CD14-positive monocyte (primary cell): ENCODE measurements around the gene PCDH7. TPM values are rescaled to one million over a fixed set of nuclear protein-coding genes. Genes with fewer than 3 reads are reported as not detected.

ENCODE experiments used
- DNase-seq, 3 donors: peaks; one replicate each; pipeline ENCODE4 v3.0.0-alpha.2; 2011 to 2022
- H2AFZ ChIP-seq: 2 replicates; pipeline ENCODE4 v1.6.0; 2012; ENCODE audit warnings: mild to moderate bottlenecking, low read depth, low read length, inconsistent platforms; ENCODE audit not compliant: insufficient read depth, poor library complexity, severe bottlenecking
- H3K27ac ChIP-seq, 2 donors: 1 replicate in 1 of 2; 2 replicates in 1 of 2; pipeline ENCODE4 v1.5.1; 2012 to 2013; ENCODE audit warnings: low read length in 2 of 2, control low read depth in 1 of 2, inconsistent platforms in 1 of 2, low read depth in 1 of 2, mild to moderate bottlenecking in 1 of 2
- H3K27me3 ChIP-seq, 2 donors: one replicate each; pipeline versions ENCODE4 v1.6.0 to v1.6.1; 2011 to 2013; ENCODE audit warnings: low read length in 2 of 2; ENCODE audit not compliant: control insufficient read depth in 2 of 2, insufficient read depth in 2 of 2
- H3K36me3 ChIP-seq, 2 donors: replicated peaks in 1 of 2; 1 replicate in 1 of 2; 2 replicates in 1 of 2; pipeline versions ENCODE4 v1.5.1 to v1.6.1; 2012 to 2013; ENCODE audit warnings: low read length in 2 of 2, control low read depth in 1 of 2, inconsistent platforms in 1 of 2, mild to moderate bottlenecking in 1 of 2; ENCODE audit not compliant: insufficient read depth in 2 of 2, control insufficient read depth in 1 of 2
- H3K4me1 ChIP-seq, 2 donors: 1 replicate in 1 of 2; 2 replicates in 1 of 2; pipeline versions ENCODE4 v1.5.1 to v1.6.1; 2012 to 2013; ENCODE audit warnings: low read length in 2 of 2, control low read depth in 1 of 2, inconsistent platforms in 1 of 2, mild to moderate bottlenecking in 1 of 2, moderate library complexity in 1 of 2; ENCODE audit not compliant: insufficient read depth in 2 of 2, control insufficient read depth in 1 of 2
- H3K4me2 ChIP-seq: replicated peaks from 2 replicates; pipeline ENCODE3; 2012; ENCODE audit warnings: low read length, moderate library complexity, mild to moderate bottlenecking; ENCODE audit not compliant: poor library complexity, severe bottlenecking; ENCODE audit errors: extremely low read depth
- H3K4me3 ChIP-seq, 3 experiments: fragments of 200-600 bp in 1 of 3; sonication (generic) in 1 of 3; replicated peaks in 1 of 3; 1 replicate in 2 of 3; 2 replicates in 1 of 3; pipeline ENCODE4 v1.5.1; 2011 to 2013; ENCODE audit warnings: low read length in 3 of 3, mild to moderate bottlenecking in 3 of 3, control low read depth in 2 of 3, low read depth in 2 of 3, inconsistent platforms in 1 of 3, moderate library complexity in 1 of 3
- H3K79me2 ChIP-seq: 2 replicates; pipeline ENCODE4 v1.6.0; 2012; ENCODE audit warnings: mild to moderate bottlenecking, control low read depth, inconsistent platforms, low read length, moderate library complexity; ENCODE audit not compliant: insufficient read depth
- H3K9ac ChIP-seq: 2 replicates; pipeline ENCODE4 v1.6.0; 2017; ENCODE audit warnings: low read length, mild to moderate bottlenecking; ENCODE audit not compliant: insufficient read depth, poor library complexity, severe bottlenecking
- H3K9me3 ChIP-seq, 2 donors: replicated peaks in 1 of 2; 1 replicate in 1 of 2; 2 replicates in 1 of 2; pipeline versions ENCODE4 v1.5.1 to v1.6.1; 2012 to 2013; ENCODE audit warnings: low read length in 2 of 2, control low read depth in 1 of 2; ENCODE audit not compliant: control insufficient read depth in 1 of 2, insufficient read depth in 1 of 2
- H4K20me1 ChIP-seq: 2 replicates; pipeline ENCODE4 v1.6.0; 2012; ENCODE audit warnings: mild to moderate bottlenecking, low read length, control low read depth, moderate library complexity; ENCODE audit not compliant: insufficient read depth
- H3K27ac Mint-ChIP-seq, 7 donors: one replicate each; pipeline ENCODE4 v1.8.0; 2020; ENCODE audit warnings: mild to moderate bottlenecking in 7 of 7, mixed read lengths in 7 of 7, moderate library complexity in 6 of 7, inconsistent platforms in 2 of 7
- H3K27me3 Mint-ChIP-seq, 3 donors: one replicate each; pipeline ENCODE4 v1.8.0; 2021 to 2022; ENCODE audit warnings: low read depth in 3 of 3, mild to moderate bottlenecking in 3 of 3, mixed read lengths in 3 of 3, moderate library complexity in 3 of 3, inconsistent platforms in 1 of 3
- H3K36me3 Mint-ChIP-seq, 2 donors: one replicate each; pipeline ENCODE4 v1.8.0; 2020; ENCODE audit warnings: mixed read lengths in 2 of 2, inconsistent platforms in 1 of 2, mild to moderate bottlenecking in 1 of 2
- H3K4me1 Mint-ChIP-seq: one replicate; pipeline ENCODE4 v1.8.0; 2020; ENCODE audit warnings: mild to moderate bottlenecking, mixed read lengths
- H3K4me3 Mint-ChIP-seq, 2 donors: one replicate each; pipeline ENCODE4 v1.8.0; 2020; ENCODE audit warnings: mild to moderate bottlenecking in 2 of 2, mixed read lengths in 2 of 2, moderate library complexity in 1 of 2
- H3K9me3 Mint-ChIP-seq, 7 donors: one replicate each; pipeline ENCODE4 v1.8.0; 2020 to 2022; ENCODE audit warnings: mixed read lengths in 7 of 7, mild to moderate bottlenecking in 6 of 7, moderate library complexity in 6 of 7, inconsistent platforms in 2 of 7
- CTCF ChIP-seq: fragments of 200-600 bp; IDR thresholded peaks from one replicate; pipeline ENCODE4 v1.8.0; 2022; ENCODE audit warnings: antibody characterized with exemption, mild to moderate bottlenecking
- WGBS: methylation state at CpG from one replicate; pipeline ENCODE4 v1.1.5; 2013; ENCODE audit warnings: missing lambda C conversion rate; ENCODE audit not compliant: insufficient coverage; 5-methylcytosine and 5-hydroxymethylcytosine counted together
- intact Hi-C, 2 donors: fragments of 100-400 bp; cut with micrococcal nuclease; formaldehyde crosslinking; loops; one replicate each; pipeline versions ENCODE4 v1.15.0 to v1.15.1; 2023
- polyA plus RNA-seq, 3 donors: library from polyadenylated mRNA; depleted of rRNA in 1 of 3; unstranded in 2 of 3; stranded (reverse) in 1 of 3; fragments of 300-500 nt in 2 of 3; fragments of >200 nt in 1 of 3; fragmentation: Illumina TruSeq in 2 of 3; gene quantifications; 1 replicate in 2 of 3; 2 replicates in 1 of 3; pipeline ENCODE4 v1.2.3, GENCODE V29; 2012 to 2021

The PCDH7 gene
- polyA plus RNA-seq, 3 donors: not detected

- intact Hi-C loops: no loop called here
- no peaks in the 10 kb centered on the region for H3K79me2 ChIP-seq
- DNase-seq: no peak
- H3K4me1 ChIP-seq: no peaks in the 10 kb centered on the region
- H3K36me3 Mint-ChIP-seq: no peaks in the 10 kb centered on the region
- no CpG with 5 or more reads among the region's 2 CpGs for WGBS
- peaks cover 0 to under 1% (median 0%) of the 10 kb centered on the region in 7 donors for H3K9me3 Mint-ChIP-seq
- H2AFZ ChIP-seq: no peak overlapping the region
- no peak overlapping the region for H3K4me3 ChIP-seq
- no peak overlapping the region for H3K27ac ChIP-seq
- H3K27me3 ChIP-seq: peaks cover 13 to 31% of the 10 kb centered on the region in 2 donors
- H3K9ac ChIP-seq: no peak overlapping the region
- TF ChIP-seq CTCF: no peak
- H3K27me3 Mint-ChIP-seq: peaks cover 10 to 14% (median 14%) of the 10 kb centered on the region in 3 donors
- H3K4me2 ChIP-seq: no peak overlapping the region
- H3K36me3 ChIP-seq: no peaks in the 10 kb centered on the region
- H4K20me1 ChIP-seq: no peaks in the 10 kb centered on the region
- peaks cover 0 to 10% of the 10 kb centered on the region in 2 donors for H3K9me3 ChIP-seq
- H3K4me3 Mint-ChIP-seq: no peak overlapping the region
- no peak overlapping the region for H3K27ac Mint-ChIP-seq
- H3K4me1 Mint-ChIP-seq: no peaks in the 10 kb centered on the region
Observed at GRCh38 chr4:30728311-30728710, 8.1 kb downstream of the PCDH7 start.

- Histone ChIP-seq H3K4me2 (no peak overlapping the region), H2AFZ (no peak overlapping the region), H3K4me1 (no peaks in the 10 kb centered on the region), H3K27ac (no peak overlapping the region), H3K27me3 (no peaks in the 10 kb centered on the region), H3K79me2 (no peaks in the 10 kb centered on the region), H3K4me3 (no peak overlapping the region), H3K9ac (no peak overlapping the region), H3K36me3 (no peaks in the 10 kb centered on the region), H3K9me3 (no peaks in the 10 kb centered on the region), H4K20me1 (no peaks in the 10 kb centered on the region)
- intact Hi-C loops: no loop called here
- H3K36me3 Mint-ChIP-seq: no peaks in the 10 kb centered on the region
- WGBS: no CpG with 5 or more reads among the region's 3 CpGs
- H3K27ac Mint-ChIP-seq: no peak overlapping the region
- no peaks in the 10 kb centered on the region for H3K27me3 Mint-ChIP-seq
- no peak overlapping the region for H3K4me3 Mint-ChIP-seq
- DNase-seq: no peak
- H3K4me1 Mint-ChIP-seq: no peaks in the 10 kb centered on the region
- H3K9me3 Mint-ChIP-seq: peaks cover 0 to 1% (median 0%) of the 10 kb centered on the region in 7 donors
- TF ChIP-seq CTCF: no peak
Observed at GRCh38 chr4:30743897-30744296, 23.7 kb downstream of the PCDH7 start.
